PC-9 (cell line): ENCODE measurements around the gene MMP11. TPM values are rescaled to one million over a fixed set of nuclear protein-coding genes. Genes with fewer than 3 reads are reported as not detected.

Source experiments
- BruUV-seq: library from RNA; stranded (reverse); fragments of 400-500 nt; replicated peaks from 2 replicates; lab custom pipeline; 2021; lab: Mats Ljungman, UMichigan
- CTCF ChIA-PET: fragments of 300-600 bp; sonication (Branson Sonifier 250); formaldehyde crosslinking; loops from one replicate; lab custom pipeline; 2022; ENCODE audit warnings: antibody characterized with exemption; lab: Charles Lee
- POLR2A ChIA-PET: fragments of 300-600 bp; sonication (Branson Sonifier 250); formaldehyde crosslinking; loops from one replicate; lab custom pipeline; 2022; ENCODE audit warnings: antibody characterized with exemption; ENCODE audit not compliant: unreplicated experiment; lab: Charles Lee
- DNase-seq, 2 experiments: peaks; one replicate each; pipeline versions ENCODE4 v3.0.0 to v3.0.0-alpha.2; 2015 to 2022; ENCODE audit warnings: mixed read lengths in 1 of 2
- H2AFZ ChIP-seq: fragments of 200-600 bp; sonication (generic); 2 replicates; pipeline ENCODE4 v1.8.1; 2017; ENCODE audit warnings: antibody characterized with exemption
- H3F3A ChIP-seq: fragments of 200-600 bp; sonication (generic); 2 replicates; pipeline ENCODE4 v1.8.1; 2017; ENCODE audit warnings: antibody characterized with exemption, mild to moderate bottlenecking, low read depth; ENCODE audit not compliant: insufficient read depth
- H3K27ac ChIP-seq: fragments of 200-600 bp; sonication (generic); 2 replicates; pipeline ENCODE4 v1.6.1; 2016; ENCODE audit warnings: mixed run types
- H3K27me3 ChIP-seq: fragments of 200-600 bp; sonication (generic); 2 replicates; pipeline ENCODE4 v1.6.1; 2016; ENCODE audit warnings: low read depth, mixed run types; ENCODE audit not compliant: insufficient read depth
- H3K36me3 ChIP-seq: fragments of 200-600 bp; sonication (generic); 2 replicates; pipeline ENCODE4 v1.6.1; 2016; ENCODE audit warnings: low read depth, mixed run types
- H3K4me1 ChIP-seq: fragments of 200-600 bp; sonication (generic); replicated peaks from 2 replicates; pipeline ENCODE4 v1.6.1; 2016; ENCODE audit warnings: mixed run types; ENCODE audit not compliant: insufficient read depth
- H3K4me2 ChIP-seq: fragments of 200-600 bp; sonication (generic); 2 replicates; pipeline ENCODE4 v1.6.1; 2017; ENCODE audit warnings: mixed run types
- H3K4me3 ChIP-seq: fragments of 200-600 bp; sonication (generic); 2 replicates; pipeline ENCODE4 v1.6.1; 2016; ENCODE audit warnings: mixed run types
- H3K79me2 ChIP-seq: fragments of 200-600 bp; sonication (generic); 2 replicates; pipeline ENCODE4 v1.6.1; 2017; ENCODE audit warnings: low read depth, mixed run types
- H3K9me2 ChIP-seq: fragments of 200-600 bp; sonication (generic); 2 replicates; pipeline ENCODE4 v1.8.1; 2017; ENCODE audit warnings: mild to moderate bottlenecking; ENCODE audit not compliant: insufficient read depth
- H3K9me3 ChIP-seq: fragments of 200-600 bp; sonication (generic); 2 replicates; pipeline ENCODE4 v1.8.1; 2016; ENCODE audit warnings: low read depth; ENCODE audit not compliant: insufficient read depth
- H4K20me1 ChIP-seq: fragments of 200-600 bp; sonication (generic); 2 replicates; pipeline ENCODE4 v1.8.1; 2017; ENCODE audit not compliant: insufficient read depth
- CTCF ChIP-seq: fragments of 200-600 bp; sonication (generic); conservative IDR thresholded peaks from 2 replicates; pipeline ENCODE4 v1.6.1; 2017; ENCODE audit warnings: mixed run types, antibody characterized with exemption, mild to moderate bottlenecking, moderate library complexity
- EZH2 ChIP-seq: fragments of 200-600 bp; sonication (generic); IDR thresholded peaks from 2 replicates; pipeline ENCODE4 v1.8.0; 2017; ENCODE audit warnings: antibody characterized with exemption, low read depth
- intact Hi-C: fragments of 100-400 bp; cut with micrococcal nuclease; formaldehyde crosslinking; loops from one replicate; pipeline ENCODE4 v1.10.0; 2022; ENCODE audit not compliant: unreplicated experiment
- total RNA-seq: library from RNA; stranded (reverse); gene quantifications from 2 replicates; pipeline ENCODE4 v1.2.3, GENCODE V29; 2021

MMP11 gene
- total RNA-seq, 1 experiment from 2014 or later, result 2.4 TPM

- Histone ChIP-seq H3K36me3 (peaks cover 4% of the 10 kb centered on the region; the same call in 1 of the 2 replicates), H3K4me2 (no peak overlapping the region), H3K27ac (no peak overlapping the region), H3K9me3 (no peaks in the 10 kb centered on the region), H3K9me2 (no peaks in the 10 kb centered on the region), H3F3A (peaks cover 28% of the 10 kb centered on the region; the same call in 1 of the 2 replicates), H3K4me3 (no peak overlapping the region), H2AFZ (no peak overlapping the region), H3K27me3 (no peaks in the 10 kb centered on the region), H4K20me1 (peaks cover 20% of the 10 kb centered on the region), H3K79me2 (peaks cover 10% of the 10 kb centered on the region), H3K4me1 (peaks cover 22% of the 10 kb centered on the region)
- no TSS peak for BruUV-seq
- DNase-seq, result no peak
- ChIA-PET CTCF (interaction anchor here (0.7 kb wide), 1 partner anchor 54 kb away, joined by 6 read pairs; no protein-coding TSS in a partner anchor), POLR2A (no interaction called here)
- intact Hi-C loops, result loop anchor here (5.0 kb wide), 1 partner anchor 88 kb away; the partner anchor contains the start of gene SLC2A11
- no peak for TF ChIP-seq CTCF
- no peak for TF ChIP-seq EZH2
Measured at GRCh38 chr22:23769321-23769965, 3.2 kb upstream of the MMP11 start.

GRCh38 chr22:23772315-23772648 is 367 bp upstream of the MMP11 start:
- Histone ChIP-seq H3K4me1 (peaks cover 3% of the 10 kb centered on the region; the same call in 1 of the 2 replicates), H3K9me2 (no peaks in the 10 kb centered on the region), H3K9me3 (no peaks in the 10 kb centered on the region), H3K4me3 (peak overlapping the region; percentile 51; the same call in 1 of the 2 replicates), H4K20me1 (no peaks in the 10 kb centered on the region), H3K27ac (no peak overlapping the region), H3K36me3 (no peaks in the 10 kb centered on the region), H2AFZ (peak overlapping the region; percentile 74; the same call in 1 of the 2 replicates), H3K4me2 (peak overlapping the region; percentile 90), H3K27me3 (no peaks in the 10 kb centered on the region), H3K79me2 (peaks cover under 1% of the 10 kb centered on the region; the same call in 1 of the 2 replicates), H3F3A (peaks cover 31% of the 10 kb centered on the region; the same call in 1 of the 2 replicates)
- TF ChIP-seq CTCF (no peak), EZH2 (no peak)
- DNase-seq, result no peak
- ChIA-PET CTCF (interaction anchor here (1.0 kb wide), 1 partner anchor 85 kb away, joined by 9 read pairs; the partner anchor contains the start of gene SLC2A11), POLR2A (no interaction called here)
- BruUV-seq, result no TSS peak
- intact Hi-C loops, result no loop called here

GRCh38 chr22:23773483-23774113 is 949 bp downstream of the MMP11 start:
- intact Hi-C loops, result no loop called here
- peaks cover 3% of the 10 kb centered on the region; the same call in 1 of the 2 replicates for H3K4me1 ChIP-seq
- ChIA-PET CTCF (no interaction called here), POLR2A (interaction anchor here (0.8 kb wide), 1 partner anchor 16 kb away, joined by 5 read pairs; no protein-coding TSS in a partner anchor)
- H3K36me3 ChIP-seq, result no peaks in the 10 kb centered on the region
- H2AFZ ChIP-seq, result no peak overlapping the region
- no peaks in the 10 kb centered on the region for H4K20me1 ChIP-seq
- no peak overlapping the region for H3K27ac ChIP-seq
- H3K27me3 ChIP-seq, result no peaks in the 10 kb centered on the region
- no peaks in the 10 kb centered on the region for H3K9me3 ChIP-seq
- TF ChIP-seq CTCF (no peak), EZH2 (no peak)
- H3F3A ChIP-seq, result peaks cover 31% of the 10 kb centered on the region; the same call in 1 of the 2 replicates
- DNase-seq, result no peak
- H3K4me2 ChIP-seq, result peak overlapping the region; percentile 90
- no peak overlapping the region; the same call in 1 of the 2 replicates for H3K4me3 ChIP-seq
- H3K9me2 ChIP-seq, result no peaks in the 10 kb centered on the region
- no TSS peak for BruUV-seq
- H3K79me2 ChIP-seq, result no peaks in the 10 kb centered on the region
